ENCODE results near the gene VPS16. TPM values are rescaled to one million over a fixed set of nuclear protein-coding genes. Genes with fewer than 3 reads are reported as not detected.

Gene VPS16
- total RNA-seq, result 67.0 and 77.8 TPM in 2 replicates

DNA sequence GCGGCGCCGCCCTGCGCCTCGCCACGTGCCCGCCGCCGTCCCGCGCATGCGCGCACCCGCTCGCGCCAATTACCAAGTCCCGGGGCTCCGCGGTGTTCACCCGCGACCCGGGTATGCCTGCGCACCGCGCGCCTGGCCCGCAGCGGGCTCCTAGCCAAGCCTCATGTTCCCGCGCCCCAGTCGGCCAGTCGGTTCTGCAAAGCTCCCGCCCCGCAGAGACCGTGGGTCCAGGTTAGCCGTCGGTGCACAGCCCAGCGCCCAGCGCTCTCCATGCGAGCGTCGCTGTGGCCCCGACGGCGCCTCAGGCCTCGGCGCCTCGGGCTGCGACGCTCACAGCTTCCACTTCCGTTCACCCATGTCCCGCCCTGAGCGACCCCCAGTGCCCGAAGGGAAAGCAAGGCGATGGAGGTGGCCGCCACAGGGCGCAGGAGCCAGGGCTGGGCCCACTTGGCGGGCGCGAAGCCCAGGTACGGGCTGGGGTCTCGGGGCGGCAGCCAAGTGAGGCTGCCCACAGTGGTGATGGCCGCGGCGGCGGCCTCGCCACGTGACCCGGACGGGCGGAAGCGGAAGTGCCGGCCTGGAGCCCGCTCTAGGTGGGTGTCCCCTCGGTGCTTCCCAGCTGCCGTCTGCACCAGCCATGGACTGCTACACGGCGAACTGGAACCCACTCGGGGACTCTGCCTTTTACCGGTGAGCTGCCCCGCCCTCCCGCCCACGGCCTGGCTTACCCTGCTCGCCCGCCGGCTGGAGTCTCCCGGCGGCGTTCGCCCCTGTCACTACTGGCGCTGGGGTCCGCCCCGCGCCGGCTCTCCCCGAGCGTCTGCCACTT, at the start of gene VPS16, which contains the start of gene PCED1A:
VPS16 (plus strand) TSS at position 608 of the 829 bp plus-strand sequence; CDS start at position 638, 30 bp downstream.
PCED1A (minus strand) TSS at position 518 of the 829 bp plus-strand sequence. CDS start 743 bp downstream, outside the sequence.

GRCh38 chr20:2800521-2801285, 39.8 kb upstream of the VPS16 start, which contains the start of gene CPXM1:
CPXM1 (minus strand) TSS chr20:2800627; CDS start chr20:2800572, 55 bp downstream.

DNA sequence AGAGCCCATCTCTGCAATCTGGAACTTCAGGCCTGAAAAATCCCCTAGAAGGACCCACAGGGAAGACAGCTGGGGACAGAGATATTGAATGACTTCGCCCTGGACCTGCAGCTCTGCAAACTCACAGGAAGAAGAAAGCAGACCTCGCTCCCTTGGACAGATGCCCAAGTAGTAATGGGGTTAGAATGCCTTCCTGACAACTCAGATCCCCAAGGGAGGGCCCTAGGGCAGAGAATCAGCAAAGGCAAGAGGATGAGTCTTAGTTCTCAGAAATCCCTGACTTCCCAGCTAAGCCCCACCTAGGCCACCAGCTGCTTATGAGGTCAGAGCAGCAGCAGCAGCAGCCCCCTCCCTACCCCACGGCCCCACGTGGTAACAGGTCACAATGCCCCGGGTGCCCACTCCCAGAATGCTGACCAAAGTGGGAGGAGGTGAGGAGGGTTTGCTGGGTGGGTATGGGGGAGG, 25.9 kb upstream of the VPS16 start, which contains the start of gene C20orf141:
C20orf141 (plus strand) TSS at position 401 of the 465 bp plus-strand sequence. CDS start 198 bp downstream, outside the sequence.

DNA sequence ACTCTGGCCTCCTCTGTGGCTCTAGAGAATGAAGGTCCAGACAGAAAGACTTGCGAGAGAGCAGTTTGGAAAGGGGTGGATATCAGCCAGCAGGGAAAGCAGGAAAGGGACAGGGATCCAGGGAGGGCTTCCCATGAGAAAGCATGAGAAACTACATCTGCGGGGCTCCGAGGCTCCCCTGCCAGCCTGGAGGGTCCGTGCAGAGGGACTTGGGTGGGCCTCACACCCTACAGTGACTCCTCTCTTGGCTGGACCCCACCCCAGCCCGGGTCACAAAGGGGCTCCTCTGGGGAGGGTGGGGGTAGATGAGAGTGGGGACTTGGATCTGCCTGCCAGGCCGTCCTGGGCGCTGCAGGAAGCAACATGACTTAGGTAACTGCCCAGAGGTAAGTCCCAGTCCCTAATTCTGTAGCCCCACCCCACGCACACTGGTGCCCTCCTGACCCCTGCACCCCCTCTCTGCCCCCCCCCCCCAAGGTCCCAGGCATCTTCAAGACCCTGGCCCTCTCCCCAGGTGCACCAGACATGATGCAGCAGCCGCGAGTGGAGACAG, 24.4 kb upstream of the VPS16 start, which contains the start of gene TMEM239:
TMEM239 (plus strand) TSS at position 335 of the 553 bp plus-strand sequence; CDS start at position 526, 191 bp downstream.

DNA sequence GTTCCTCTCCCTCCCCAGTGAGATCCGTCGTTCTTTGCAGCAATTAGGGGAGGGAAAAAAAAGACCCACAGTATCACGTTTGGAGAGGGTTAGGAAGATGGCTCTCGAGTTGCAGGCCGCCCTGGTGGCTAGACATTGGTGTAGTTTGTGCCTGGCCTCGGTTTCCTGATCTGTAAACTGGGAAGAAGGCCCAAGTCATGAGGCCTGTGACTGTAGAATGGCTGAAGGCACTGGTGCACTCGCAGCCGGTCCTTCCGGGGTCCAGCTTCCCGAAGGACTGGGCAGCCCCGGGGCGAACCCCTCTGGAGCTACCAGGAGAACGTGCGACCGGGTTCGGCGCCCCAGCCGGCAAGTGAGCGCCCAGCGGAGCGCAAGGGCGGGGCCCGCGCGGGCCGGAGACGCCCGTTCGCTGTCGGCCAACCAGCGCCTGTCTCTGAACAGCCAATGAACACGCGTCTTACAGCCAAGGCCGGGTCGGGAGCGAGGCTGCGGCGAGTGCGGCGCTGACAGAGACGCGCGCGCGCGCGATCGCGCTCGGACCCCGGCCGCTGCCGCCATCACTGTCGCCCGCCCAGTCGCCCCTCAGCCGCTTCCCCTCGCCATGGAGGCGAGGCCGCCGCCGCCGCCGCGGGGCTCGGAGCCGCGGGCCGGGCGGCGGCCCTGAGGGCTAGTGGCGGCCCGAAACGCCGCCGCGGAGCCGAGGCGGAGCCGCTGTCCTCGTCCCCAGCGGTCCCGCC, 32.6 kb downstream of the VPS16 start, which contains the start of gene PTPRA:
PTPRA (plus strand) TSS at position 472 of the 737 bp plus-strand sequence. CDS start 90,797 bp downstream, outside the sequence.

Other genes with a start within 250 kb of the VPS16 start
- 96.4 and 223 TPM in 2 replicates for gene NOP56, start 188.1 kb upstream of the VPS16 start, total RNA-seq
- gene IDH3B, start 176.5 kb upstream of the VPS16 start, total RNA-seq, result 91.4 and 97.0 TPM in 2 replicates
- 0.13 and 0.25 TPM in 2 replicates for gene EBF4, start 148.0 kb upstream of the VPS16 start, total RNA-seq
- under 0.01 and 0.53 TPM in 2 replicates for gene CPXM1, start 40.1 kb upstream of the VPS16 start, total RNA-seq
- gene C20orf141, start 25.8 kb upstream of the VPS16 start, total RNA-seq, result not detected in 2 replicates
- not detected in 2 replicates for gene TMEM239, start 24.4 kb upstream of the VPS16 start, total RNA-seq
- gene PCED1A, start 90 bp upstream of the VPS16 start, total RNA-seq, result 18.0 and 18.3 TPM in 2 replicates
- 40.8 and 42.2 TPM in 2 replicates for gene PTPRA, start 32.7 kb downstream of the VPS16 start, total RNA-seq
- gene GNRH2, start 202.9 kb downstream of the VPS16 start, total RNA-seq, result 0.26 and 0.50 TPM in 2 replicates
- 32.6 and 42.0 TPM in 2 replicates for gene MRPS26, start 205.3 kb downstream of the VPS16 start, total RNA-seq
- not detected in 2 replicates for gene OXT, start 230.9 kb downstream of the VPS16 start, total RNA-seq
- gene AVP, start 244.0 kb downstream of the VPS16 start, total RNA-seq, result not detected in 2 replicates